Endodermal cell (in vitro differentiated cells): ENCODE measurements around the gene ATOSB. TPM values are rescaled to one million over a fixed set of nuclear protein-coding genes. Genes with fewer than 3 reads are reported as not detected.

Experiments used
- DNase-seq: peaks from one replicate; pipeline ENCODE4 v3.0.0-alpha.2; 2017
- H3K27ac ChIP-seq: 2 replicates; pipeline ENCODE4 v1.5.1; 2013; ENCODE audit warnings: mild to moderate bottlenecking, low read depth, low read length, moderate library complexity
- H3K27me3 ChIP-seq: 2 replicates; pipeline ENCODE4 v1.6.1; 2013; ENCODE audit warnings: mild to moderate bottlenecking, low read length, moderate library complexity; ENCODE audit not compliant: insufficient read depth, control insufficient read depth, poor library complexity, severe bottlenecking
- H3K36me3 ChIP-seq: 2 replicates; pipeline ENCODE4 v1.7.0; 2013; ENCODE audit warnings: mild to moderate bottlenecking, low read length, moderate library complexity; ENCODE audit not compliant: control insufficient read depth, insufficient read depth
- H3K4me1 ChIP-seq: one replicate; pipeline ENCODE4 v1.7.0; 2013; ENCODE audit warnings: low read length; ENCODE audit not compliant: control insufficient read depth, insufficient read depth
- H3K4me3 ChIP-seq: 2 replicates; pipeline ENCODE4 v1.5.1; 2013; ENCODE audit warnings: mild to moderate bottlenecking, low read length, moderate library complexity
- H3K9ac ChIP-seq: 2 replicates; pipeline ENCODE4 v1.6.1; 2013; ENCODE audit warnings: mild to moderate bottlenecking, low read length, moderate library complexity; ENCODE audit not compliant: poor library complexity, severe bottlenecking; ENCODE audit errors: extremely low read depth
- H3K9me3 ChIP-seq: 2 replicates; pipeline ENCODE4 v1.6.1; 2013; ENCODE audit warnings: mild to moderate bottlenecking, low read length, moderate library complexity; ENCODE audit not compliant: control insufficient read depth
- H3K27ac Mint-ChIP-seq: 2 replicates; pipeline ENCODE4 v1.8.0; 2020; ENCODE audit warnings: mixed read lengths
- H3K27me3 Mint-ChIP-seq: 2 replicates; pipeline ENCODE4 v1.8.0; 2021; ENCODE audit warnings: mild to moderate bottlenecking, mixed read lengths; ENCODE audit not compliant: insufficient read depth
- H3K36me3 Mint-ChIP-seq: 2 replicates; pipeline ENCODE4 v1.8.0; 2020; ENCODE audit warnings: low read depth, mixed read lengths
- H3K4me1 Mint-ChIP-seq: 2 replicates; pipeline ENCODE4 v1.8.0; 2020; ENCODE audit warnings: mixed read lengths
- H3K4me3 Mint-ChIP-seq: 2 replicates; pipeline ENCODE4 v1.8.0; 2020; ENCODE audit warnings: mild to moderate bottlenecking, moderate library complexity, mixed read lengths
- H3K9me3 Mint-ChIP-seq: 2 replicates; pipeline ENCODE4 v1.8.0; 2020; ENCODE audit warnings: mild to moderate bottlenecking, mixed read lengths
- WGBS, 2 experiments: methylation state at CpG; one replicate each; pipeline versions ENCODE4 v1.1.5 to v1.1.7; 2013; ENCODE audit warnings: missing lambda C conversion rate in 2 of 2, mixed read lengths in 1 of 2; ENCODE audit not compliant: insufficient coverage in 1 of 2, insufficient read length in 1 of 2; 5-methylcytosine and 5-hydroxymethylcytosine counted together
- long read RNA-seq, 4 experiments: library from polyadenylated mRNA in 2 of 4; library from RNA in 1 of 4; library from capped mRNA in 1 of 4; stranded (forward) in 3 of 4; unstranded in 1 of 4; transcript quantifications; one replicate each; pipeline ENCODE4 v2.0.0, GENCODE V29; 2020 to 2021; ENCODE audit warnings: inconsistent platforms in 1 of 4
- polyA plus RNA-seq, 2 experiments: library from polyadenylated mRNA; stranded (reverse); fragments of 50-300 nt; gene quantifications; one replicate each; pipeline ENCODE4 v1.2.3, GENCODE V29; 2013
- total RNA-seq, 2 donors: library from RNA; stranded (reverse); fragmentation: NEBNext Ultra II Directional in 1 of 2; extraction: Animal tissue kit (Norgen Biotek cat#: 25700) in 1 of 2; gene quantifications; 2 replicates in 1 of 2; 3 replicates in 1 of 2; pipeline ENCODE4 v1.2.1, GENCODE V29; 2021
- TF ChIP-seq, protein P1 (sequence below): fragments of 200-600 bp; sonication (generic); conservative IDR thresholded peaks from 2 replicates; pipeline ENCODE4 v1.5.0; 2021; ENCODE audit warnings: antibody characterized with exemption, mild to moderate bottlenecking

Gene ATOSB, protein sequence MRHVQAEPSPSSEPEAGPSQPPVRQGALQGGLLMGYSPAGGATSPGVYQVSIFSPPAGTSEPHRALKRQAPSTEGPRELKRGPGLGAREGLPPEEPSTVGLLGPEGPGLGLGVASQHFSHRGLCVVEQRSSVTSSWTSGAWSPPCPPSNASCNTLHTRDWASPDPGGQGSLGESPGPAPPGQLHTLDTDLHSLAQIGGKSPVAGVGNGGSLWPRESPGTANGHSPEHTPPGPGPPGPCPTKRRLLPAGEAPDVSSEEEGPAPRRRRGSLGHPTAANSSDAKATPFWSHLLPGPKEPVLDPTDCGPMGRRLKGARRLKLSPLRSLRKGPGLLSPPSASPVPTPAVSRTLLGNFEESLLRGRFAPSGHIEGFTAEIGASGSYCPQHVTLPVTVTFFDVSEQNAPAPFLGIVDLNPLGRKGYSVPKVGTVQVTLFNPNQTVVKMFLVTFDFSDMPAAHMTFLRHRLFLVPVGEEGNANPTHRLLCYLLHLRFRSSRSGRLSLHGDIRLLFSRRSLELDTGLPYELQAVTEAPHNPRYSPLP
- total RNA-seq = 10 to 100 TPM; 21.1 to 22.7 TPM
- 28.0 TPM for polyA plus RNA-seq (2013, experiment 1 of 2)
- 30.0 TPM for polyA plus RNA-seq (2013, experiment 2 of 2)
- long read RNA-seq, experiment 1, partial matches to known transcripts = 3 of 7 reads
- long read RNA-seq, experiment 1, other reads (novel, unspliced or antisense) = 4 of 7 reads
- long read RNA-seq, experiment 2, full-length matches to known transcripts = 13 of 51 reads
- long read RNA-seq, experiment 2, partial matches to known transcripts = 9 of 51 reads
- long read RNA-seq, experiment 2, other reads (novel, unspliced or antisense) = 29 of 51 reads
- long read RNA-seq, experiment 3, partial matches to known transcripts = 5 of 27 reads
- long read RNA-seq, experiment 3, other reads (novel, unspliced or antisense) = 18 of 27 reads
- long read RNA-seq, experiment 4, partial matches to known transcripts = 0 of 2 reads
- long read RNA-seq, experiment 4, other reads (novel, unspliced or antisense) = 2 of 2 reads

GRCh38 chr9:35115680-35116538 lies at the start of gene ATOSB:
ATOSB (minus strand) TSS chr9:35115862; CDS start chr9:35108274, 7,588 bp downstream.
- H3K36me3 Mint-ChIP-seq = peaks cover 4% of the 10 kb centered on the region

DNA sequence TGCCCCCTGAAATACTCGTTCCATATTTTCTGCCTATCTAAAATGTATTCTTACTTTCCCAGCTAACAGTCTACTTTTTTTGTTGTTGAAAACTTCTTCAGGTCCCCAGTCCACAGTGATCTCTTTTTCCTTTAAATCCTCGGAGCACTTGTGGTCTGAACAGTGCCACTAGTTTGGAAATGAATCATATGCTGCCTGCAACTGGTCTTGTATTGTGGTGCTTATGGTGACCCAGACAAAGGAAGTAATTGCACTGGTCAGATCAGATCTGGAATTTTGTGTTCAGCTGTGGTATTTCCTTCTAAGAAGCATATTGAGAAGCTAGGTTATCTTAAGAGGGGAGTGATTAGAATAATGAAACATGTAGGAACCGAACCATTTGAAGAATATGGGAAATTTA lies 49.0 kb upstream of the ATOSB start:
- 90 to 97% methylated on average over 3 of the region's 3 CpGs for whole genome bisulfite sequencing, 2 experiments
- Mint-ChIP-seq H3K27ac (no peak overlapping the region), H3K36me3 (peaks cover 10% of the 10 kb centered on the region), H3K27me3 (no peaks in the 10 kb centered on the region), H3K4me1 (peaks cover 17% of the 10 kb centered on the region), H3K9me3 (peaks cover 2% of the 10 kb centered on the region), H3K4me3 (no peak overlapping the region)
- no peaks in the 10 kb centered on the region for H3K9me3 ChIP-seq
- H3K4me3 ChIP-seq = no peak overlapping the region
- no peaks in the 10 kb centered on the region for H3K4me1 ChIP-seq
- TF ChIP-seq, protein P1, sequence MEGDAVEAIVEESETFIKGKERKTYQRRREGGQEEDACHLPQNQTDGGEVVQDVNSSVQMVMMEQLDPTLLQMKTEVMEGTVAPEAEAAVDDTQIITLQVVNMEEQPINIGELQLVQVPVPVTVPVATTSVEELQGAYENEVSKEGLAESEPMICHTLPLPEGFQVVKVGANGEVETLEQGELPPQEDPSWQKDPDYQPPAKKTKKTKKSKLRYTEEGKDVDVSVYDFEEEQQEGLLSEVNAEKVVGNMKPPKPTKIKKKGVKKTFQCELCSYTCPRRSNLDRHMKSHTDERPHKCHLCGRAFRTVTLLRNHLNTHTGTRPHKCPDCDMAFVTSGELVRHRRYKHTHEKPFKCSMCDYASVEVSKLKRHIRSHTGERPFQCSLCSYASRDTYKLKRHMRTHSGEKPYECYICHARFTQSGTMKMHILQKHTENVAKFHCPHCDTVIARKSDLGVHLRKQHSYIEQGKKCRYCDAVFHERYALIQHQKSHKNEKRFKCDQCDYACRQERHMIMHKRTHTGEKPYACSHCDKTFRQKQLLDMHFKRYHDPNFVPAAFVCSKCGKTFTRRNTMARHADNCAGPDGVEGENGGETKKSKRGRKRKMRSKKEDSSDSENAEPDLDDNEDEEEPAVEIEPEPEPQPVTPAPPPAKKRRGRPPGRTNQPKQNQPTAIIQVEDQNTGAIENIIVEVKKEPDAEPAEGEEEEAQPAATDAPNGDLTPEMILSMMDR = no peak
- H3K27ac ChIP-seq = no peak overlapping the region
- no peaks in the 10 kb centered on the region for H3K36me3 ChIP-seq
- no peaks in the 10 kb centered on the region for H3K27me3 ChIP-seq
- DNase-seq = no peak
- H3K9ac ChIP-seq = no peak overlapping the region

More at GRCh38 chr9:35115680-35116538, at the start of gene ATOSB:
- peak within 1 kb of the TSS; percentile 96 for H3K27ac ChIP-seq
- WGBS, 2 experiments = 0% methylated on average over 11 to 54 of the region's 54 CpGs
- TF ChIP-seq, protein P1 = no peak
- no peaks in the 10 kb centered on the region for H3K36me3 ChIP-seq
- H3K27me3 ChIP-seq = no peaks in the 10 kb centered on the region
- H3K4me1 ChIP-seq = peaks cover 7% of the 10 kb centered on the region
- Mint-ChIP-seq H3K4me3 (peak within 1 kb of the TSS; percentile 76), H3K9me3 (no peaks in the 10 kb centered on the region), H3K27me3 (no peaks in the 10 kb centered on the region), H3K4me1 (peaks cover 32% of the 10 kb centered on the region), H3K27ac (peak within 1 kb of the TSS; percentile 93)
- DNase-seq = peak; percentile 100
- peak within 1 kb of the TSS; percentile 75 for H3K9ac ChIP-seq
- H3K9me3 ChIP-seq = no peaks in the 10 kb centered on the region
- peak within 1 kb of the TSS; percentile 96 for H3K4me3 ChIP-seq
